CD14-positive monocyte (primary cell): ENCODE measurements around the gene ADA. TPM values are rescaled to one million over a fixed set of nuclear protein-coding genes. Genes with fewer than 3 reads are reported as not detected.
A peak's percentile ranks its signal among the peaks of the same experiment; 100 is the strongest.

Source experiments
- DNase-seq, 3 donors: peaks; one replicate each; pipeline ENCODE4 v3.0.0-alpha.2; 2011 to 2022
- H2AFZ ChIP-seq: 2 replicates; pipeline ENCODE4 v1.6.0; 2012; ENCODE audit warnings: mild to moderate bottlenecking, low read depth, low read length, inconsistent platforms; ENCODE audit not compliant: insufficient read depth, poor library complexity, severe bottlenecking
- H3K27ac ChIP-seq, 2 donors: 1 replicate in 1 of 2; 2 replicates in 1 of 2; pipeline ENCODE4 v1.5.1; 2012 to 2013; ENCODE audit warnings: low read length in 2 of 2, control low read depth in 1 of 2, inconsistent platforms in 1 of 2, low read depth in 1 of 2, mild to moderate bottlenecking in 1 of 2
- H3K27me3 ChIP-seq, 2 donors: one replicate each; pipeline versions ENCODE4 v1.6.0 to v1.6.1; 2011 to 2013; ENCODE audit warnings: low read length in 2 of 2; ENCODE audit not compliant: control insufficient read depth in 2 of 2, insufficient read depth in 2 of 2
- H3K36me3 ChIP-seq, 2 donors: replicated peaks in 1 of 2; 1 replicate in 1 of 2; 2 replicates in 1 of 2; pipeline versions ENCODE4 v1.5.1 to v1.6.1; 2012 to 2013; ENCODE audit warnings: low read length in 2 of 2, control low read depth in 1 of 2, inconsistent platforms in 1 of 2, mild to moderate bottlenecking in 1 of 2; ENCODE audit not compliant: insufficient read depth in 2 of 2, control insufficient read depth in 1 of 2
- H3K4me1 ChIP-seq, 2 donors: 1 replicate in 1 of 2; 2 replicates in 1 of 2; pipeline versions ENCODE4 v1.5.1 to v1.6.1; 2012 to 2013; ENCODE audit warnings: low read length in 2 of 2, control low read depth in 1 of 2, inconsistent platforms in 1 of 2, mild to moderate bottlenecking in 1 of 2, moderate library complexity in 1 of 2; ENCODE audit not compliant: insufficient read depth in 2 of 2, control insufficient read depth in 1 of 2
- H3K4me2 ChIP-seq: replicated peaks from 2 replicates; pipeline ENCODE3; 2012; ENCODE audit warnings: low read length, moderate library complexity, mild to moderate bottlenecking; ENCODE audit not compliant: poor library complexity, severe bottlenecking; ENCODE audit errors: extremely low read depth
- H3K4me3 ChIP-seq, 3 experiments: fragments of 200-600 bp in 1 of 3; sonication (generic) in 1 of 3; replicated peaks in 1 of 3; 1 replicate in 2 of 3; 2 replicates in 1 of 3; pipeline ENCODE4 v1.5.1; 2011 to 2013; ENCODE audit warnings: low read length in 3 of 3, mild to moderate bottlenecking in 3 of 3, control low read depth in 2 of 3, low read depth in 2 of 3, inconsistent platforms in 1 of 3, moderate library complexity in 1 of 3
- H3K79me2 ChIP-seq: 2 replicates; pipeline ENCODE4 v1.6.0; 2012; ENCODE audit warnings: mild to moderate bottlenecking, control low read depth, inconsistent platforms, low read length, moderate library complexity; ENCODE audit not compliant: insufficient read depth
- H3K9ac ChIP-seq: 2 replicates; pipeline ENCODE4 v1.6.0; 2017; ENCODE audit warnings: low read length, mild to moderate bottlenecking; ENCODE audit not compliant: insufficient read depth, poor library complexity, severe bottlenecking
- H3K9me3 ChIP-seq, 2 donors: replicated peaks in 1 of 2; 1 replicate in 1 of 2; 2 replicates in 1 of 2; pipeline versions ENCODE4 v1.5.1 to v1.6.1; 2012 to 2013; ENCODE audit warnings: low read length in 2 of 2, control low read depth in 1 of 2; ENCODE audit not compliant: control insufficient read depth in 1 of 2, insufficient read depth in 1 of 2
- H4K20me1 ChIP-seq: 2 replicates; pipeline ENCODE4 v1.6.0; 2012; ENCODE audit warnings: mild to moderate bottlenecking, low read length, control low read depth, moderate library complexity; ENCODE audit not compliant: insufficient read depth
- H3K27ac Mint-ChIP-seq, 7 donors: one replicate each; pipeline ENCODE4 v1.8.0; 2020; ENCODE audit warnings: mild to moderate bottlenecking in 7 of 7, mixed read lengths in 7 of 7, moderate library complexity in 6 of 7, inconsistent platforms in 2 of 7
- H3K27me3 Mint-ChIP-seq, 3 donors: one replicate each; pipeline ENCODE4 v1.8.0; 2021 to 2022; ENCODE audit warnings: low read depth in 3 of 3, mild to moderate bottlenecking in 3 of 3, mixed read lengths in 3 of 3, moderate library complexity in 3 of 3, inconsistent platforms in 1 of 3
- H3K36me3 Mint-ChIP-seq, 2 donors: one replicate each; pipeline ENCODE4 v1.8.0; 2020; ENCODE audit warnings: mixed read lengths in 2 of 2, inconsistent platforms in 1 of 2, mild to moderate bottlenecking in 1 of 2
- H3K4me1 Mint-ChIP-seq: one replicate; pipeline ENCODE4 v1.8.0; 2020; ENCODE audit warnings: mild to moderate bottlenecking, mixed read lengths
- H3K4me3 Mint-ChIP-seq, 2 donors: one replicate each; pipeline ENCODE4 v1.8.0; 2020; ENCODE audit warnings: mild to moderate bottlenecking in 2 of 2, mixed read lengths in 2 of 2, moderate library complexity in 1 of 2
- H3K9me3 Mint-ChIP-seq, 7 donors: one replicate each; pipeline ENCODE4 v1.8.0; 2020 to 2022; ENCODE audit warnings: mixed read lengths in 7 of 7, mild to moderate bottlenecking in 6 of 7, moderate library complexity in 6 of 7, inconsistent platforms in 2 of 7
- WGBS: methylation state at CpG from one replicate; pipeline ENCODE4 v1.1.5; 2013; ENCODE audit warnings: missing lambda C conversion rate; ENCODE audit not compliant: insufficient coverage; 5-methylcytosine and 5-hydroxymethylcytosine counted together
- intact Hi-C, 2 donors: fragments of 100-400 bp; cut with micrococcal nuclease; formaldehyde crosslinking; loops; one replicate each; pipeline versions ENCODE4 v1.15.0 to v1.15.1; 2023
- polyA plus RNA-seq, 3 donors: library from polyadenylated mRNA; depleted of rRNA in 1 of 3; unstranded in 2 of 3; stranded (reverse) in 1 of 3; fragments of 300-500 nt in 2 of 3; fragments of >200 nt in 1 of 3; fragmentation: Illumina TruSeq in 2 of 3; gene quantifications; 1 replicate in 2 of 3; 2 replicates in 1 of 3; pipeline ENCODE4 v1.2.3, GENCODE V29; 2012 to 2021
- TF ChIP-seq, protein P1 (sequence below): fragments of 200-600 bp; IDR thresholded peaks from one replicate; pipeline ENCODE4 v1.8.0; 2022; ENCODE audit warnings: antibody characterized with exemption, mild to moderate bottlenecking

Gene ADA
- polyA plus RNA-seq, 3 donors, result 11.1 to 17.2 (median 15.6) TPM

DNA sequence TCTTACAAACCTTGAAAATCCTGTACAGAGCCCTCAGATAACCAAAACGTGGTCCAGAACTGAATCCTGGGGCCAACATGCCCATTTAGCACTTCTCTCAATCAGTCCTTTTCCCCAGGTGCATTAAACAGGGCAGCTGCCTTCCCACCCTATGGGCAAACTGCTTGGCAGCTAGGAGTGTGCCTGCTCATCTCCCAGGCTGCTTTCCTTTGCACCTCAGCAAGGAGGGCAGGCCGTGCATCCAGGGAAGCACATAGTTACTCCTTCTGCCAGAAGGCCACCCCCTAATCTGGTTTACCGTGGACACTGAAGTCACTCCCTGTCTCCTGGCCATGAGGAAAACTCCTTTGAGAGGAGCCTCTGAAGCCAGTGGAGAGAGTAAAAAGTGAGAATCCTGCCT is 59.1 kb downstream of the ADA start:
- Histone ChIP-seq H3K79me2 (no peaks in the 10 kb centered on the region), H3K9ac (no peak overlapping the region), H3K36me3 (no peaks in the 10 kb centered on the region), H3K4me3 (no peak overlapping the region), H3K4me2 (no peak overlapping the region), H4K20me1 (no peaks in the 10 kb centered on the region), H3K4me1 (peaks cover 34% of the 10 kb centered on the region in 2 donors), H2AFZ (no peak overlapping the region), H3K27me3 (no peaks in the 10 kb centered on the region), H3K27ac (no peak overlapping the region), H3K9me3 (no peaks in the 10 kb centered on the region)
- no peaks in the 10 kb centered on the region for H3K27me3 Mint-ChIP-seq
- 80% methylated on average over 1 of the region's 3 CpGs for WGBS
- H3K9me3 Mint-ChIP-seq, result no peaks in the 10 kb centered on the region
- DNase-seq, result no peak
- peaks cover 49% of the 10 kb centered on the region for H3K4me1 Mint-ChIP-seq
- H3K4me3 Mint-ChIP-seq, result no peak overlapping the region
- H3K36me3 Mint-ChIP-seq, result no peaks in the 10 kb centered on the region
- intact Hi-C loops, result loop anchor here in 1 of 2 donors (10.0 kb wide), 1 partner anchor 48 kb away; no protein-coding TSS in a partner anchor
- TF ChIP-seq, protein P1, sequence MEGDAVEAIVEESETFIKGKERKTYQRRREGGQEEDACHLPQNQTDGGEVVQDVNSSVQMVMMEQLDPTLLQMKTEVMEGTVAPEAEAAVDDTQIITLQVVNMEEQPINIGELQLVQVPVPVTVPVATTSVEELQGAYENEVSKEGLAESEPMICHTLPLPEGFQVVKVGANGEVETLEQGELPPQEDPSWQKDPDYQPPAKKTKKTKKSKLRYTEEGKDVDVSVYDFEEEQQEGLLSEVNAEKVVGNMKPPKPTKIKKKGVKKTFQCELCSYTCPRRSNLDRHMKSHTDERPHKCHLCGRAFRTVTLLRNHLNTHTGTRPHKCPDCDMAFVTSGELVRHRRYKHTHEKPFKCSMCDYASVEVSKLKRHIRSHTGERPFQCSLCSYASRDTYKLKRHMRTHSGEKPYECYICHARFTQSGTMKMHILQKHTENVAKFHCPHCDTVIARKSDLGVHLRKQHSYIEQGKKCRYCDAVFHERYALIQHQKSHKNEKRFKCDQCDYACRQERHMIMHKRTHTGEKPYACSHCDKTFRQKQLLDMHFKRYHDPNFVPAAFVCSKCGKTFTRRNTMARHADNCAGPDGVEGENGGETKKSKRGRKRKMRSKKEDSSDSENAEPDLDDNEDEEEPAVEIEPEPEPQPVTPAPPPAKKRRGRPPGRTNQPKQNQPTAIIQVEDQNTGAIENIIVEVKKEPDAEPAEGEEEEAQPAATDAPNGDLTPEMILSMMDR, result no peak
- H3K27ac Mint-ChIP-seq, result peak overlapping the region in 1 of 7 donors; percentile 66

DNA sequence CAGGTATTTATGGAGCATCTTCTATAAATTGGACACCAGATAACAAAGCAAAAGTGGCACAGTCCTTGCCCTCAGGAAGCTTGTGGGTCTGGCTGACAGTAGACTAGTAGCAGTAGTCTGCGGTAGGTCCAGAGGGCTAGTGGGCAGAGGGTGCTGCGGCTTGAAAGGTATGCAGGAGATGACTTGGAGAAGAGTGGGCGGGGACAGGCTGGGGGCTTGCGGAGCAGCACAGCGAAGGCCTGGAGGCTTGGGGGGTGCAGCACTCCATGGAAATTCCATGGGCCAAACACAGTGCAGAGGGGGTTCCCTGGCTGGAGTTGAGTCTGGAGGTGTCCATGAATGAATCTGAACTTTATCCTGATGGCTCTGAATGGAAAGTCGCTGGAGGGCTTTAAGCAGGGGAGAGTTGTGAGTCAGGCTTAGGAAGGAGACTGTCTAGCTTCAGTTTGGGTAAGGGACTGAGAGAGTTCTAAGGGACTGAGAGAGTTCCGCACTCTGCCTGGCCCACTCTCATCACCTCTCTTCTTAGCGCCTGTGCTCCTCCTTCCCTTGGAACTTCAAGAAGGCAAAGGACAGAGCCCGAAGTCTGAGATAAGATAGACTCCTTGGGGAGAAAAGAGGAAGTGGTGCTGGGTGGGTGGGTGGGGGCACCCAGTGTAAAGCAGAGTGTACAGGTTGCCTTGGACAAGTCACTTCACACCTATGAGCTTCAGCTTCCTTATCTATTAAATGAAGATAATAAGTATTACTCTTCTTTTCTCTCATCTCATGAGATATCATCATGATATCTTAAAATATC is 60.3 kb downstream of the ADA start:
- H3K4me1 ChIP-seq, result peaks cover 37 to 41% of the 10 kb centered on the region in 2 donors

More for the DNA sequence above, 60.3 kb downstream of the ADA start:
- TF ChIP-seq, protein P1, result no peak
- Histone ChIP-seq H3K9ac (no peak overlapping the region), H3K79me2 (no peaks in the 10 kb centered on the region), H3K27me3 (no peaks in the 10 kb centered on the region), H3K9me3 (no peaks in the 10 kb centered on the region), H4K20me1 (no peaks in the 10 kb centered on the region), H3K4me2 (no peak overlapping the region), H2AFZ (no peak overlapping the region), H3K36me3 (no peaks in the 10 kb centered on the region), H3K4me3 (no peak overlapping the region), H3K27ac (no peak overlapping the region)
- H3K27ac Mint-ChIP-seq, result no peak overlapping the region
- no peaks in the 10 kb centered on the region for H3K27me3 Mint-ChIP-seq
- WGBS, result 95% methylated on average over 5 of the region's 9 CpGs
- DNase-seq, result no peak
- peaks cover 49% of the 10 kb centered on the region for H3K4me1 Mint-ChIP-seq
- H3K9me3 Mint-ChIP-seq, result no peaks in the 10 kb centered on the region
- no peak overlapping the region for H3K4me3 Mint-ChIP-seq
- H3K36me3 Mint-ChIP-seq, result no peaks in the 10 kb centered on the region
- intact Hi-C loops, result loop anchor here in 1 of 2 donors (10.0 kb wide), 1 partner anchor 46 kb away; no protein-coding TSS in a partner anchor
